Natural killer cell (primary cell): ENCODE data around the gene ZNF330. TPM values are rescaled to one million over a fixed set of nuclear protein-coding genes. Genes with fewer than 3 reads are reported as not detected.

Experiments used
- ATAC-seq, 3 donors: fragments of 150-1000 bp in 2 of 3; fragments of 200-7000 bp in 1 of 3; cut with Tn5 transposase; 1 replicate in 1 of 3; 2 replicates in 2 of 3; pipeline ENCODE4 v1.10.0; 2021; ENCODE audit warnings: mild to moderate bottlenecking in 2 of 3, moderate library complexity in 2 of 3
- DNase-seq, 2 donors: peaks; one replicate each; pipeline versions ENCODE4 v3.0.0 to v3.0.0-alpha.2; 2013 to 2021; ENCODE audit warnings: mixed read lengths in 1 of 2
- H3K27ac ChIP-seq: one replicate; pipeline ENCODE4 v1.5.1; 2013; ENCODE audit warnings: mild to moderate bottlenecking, low read length
- H3K27me3 ChIP-seq: one replicate; pipeline ENCODE4 v1.6.1; 2013; ENCODE audit warnings: low read length; ENCODE audit not compliant: control insufficient read depth, insufficient read depth
- H3K36me3 ChIP-seq: one replicate; pipeline ENCODE4 v1.6.1; 2013; ENCODE audit warnings: low read length; ENCODE audit not compliant: control insufficient read depth, insufficient read depth
- H3K4me1 ChIP-seq: one replicate; pipeline ENCODE4 v1.6.1; 2013; ENCODE audit warnings: low read length; ENCODE audit not compliant: control insufficient read depth, insufficient read depth
- H3K4me3 ChIP-seq: one replicate; pipeline ENCODE4 v1.5.1; 2013; ENCODE audit warnings: low read length
- H3K9me3 ChIP-seq: one replicate; pipeline ENCODE4 v1.6.1; 2013; ENCODE audit warnings: low read length; ENCODE audit not compliant: control insufficient read depth, insufficient read depth
- H3K27ac Mint-ChIP-seq, 2 donors: one replicate each; pipeline ENCODE4 v1.8.0; 2022; ENCODE audit warnings: mild to moderate bottlenecking in 2 of 2, mixed read lengths in 2 of 2, moderate library complexity in 1 of 2
- H3K27me3 Mint-ChIP-seq, 2 donors: one replicate each; pipeline ENCODE4 v1.8.0; 2022; ENCODE audit warnings: low read depth in 2 of 2, mixed read lengths in 2 of 2
- H3K36me3 Mint-ChIP-seq: one replicate; pipeline ENCODE4 v1.8.0; 2022; ENCODE audit warnings: mixed read lengths
- H3K4me1 Mint-ChIP-seq, 2 donors: one replicate each; pipeline ENCODE4 v1.8.0; 2022; ENCODE audit warnings: mixed read lengths in 2 of 2
- H3K4me3 Mint-ChIP-seq: one replicate; pipeline ENCODE4 v1.8.0; 2022; ENCODE audit warnings: mild to moderate bottlenecking, moderate library complexity, mixed read lengths
- H3K9me3 Mint-ChIP-seq, 2 donors: one replicate each; pipeline ENCODE4 v1.8.0; 2022; ENCODE audit warnings: mixed read lengths in 2 of 2
- WGBS: methylation state at CpG from one replicate; pipeline ENCODE4 v1.1.7; 2013; ENCODE audit warnings: missing lambda C conversion rate; ENCODE audit not compliant: insufficient coverage; 5-methylcytosine and 5-hydroxymethylcytosine counted together
- intact Hi-C: fragments of 100-400 bp; cut with micrococcal nuclease; formaldehyde crosslinking; loops from one replicate; pipeline ENCODE4 v1.14.2; 2022
- total RNA-seq, 4 donors: library from RNA; stranded (reverse); fragments of 120-200 nt in 1 of 4; gene quantifications; one replicate each; pipeline versions ENCODE4 v1.2.3 to v1.2.4, GENCODE V29; 2013 to 2022
- TF ChIP-seq, protein P1 (sequence below): fragments of 200-600 bp; IDR thresholded peaks from one replicate; pipeline ENCODE4 v1.8.0; 2022; ENCODE audit warnings: antibody characterized with exemption

The ZNF330 gene
- total RNA-seq, 3 donors from 2014 or later (not counting 1 experiment from before 2014, with no cell fraction given) = 25.3 to 34.8 (median 34.7) TPM

DNA sequence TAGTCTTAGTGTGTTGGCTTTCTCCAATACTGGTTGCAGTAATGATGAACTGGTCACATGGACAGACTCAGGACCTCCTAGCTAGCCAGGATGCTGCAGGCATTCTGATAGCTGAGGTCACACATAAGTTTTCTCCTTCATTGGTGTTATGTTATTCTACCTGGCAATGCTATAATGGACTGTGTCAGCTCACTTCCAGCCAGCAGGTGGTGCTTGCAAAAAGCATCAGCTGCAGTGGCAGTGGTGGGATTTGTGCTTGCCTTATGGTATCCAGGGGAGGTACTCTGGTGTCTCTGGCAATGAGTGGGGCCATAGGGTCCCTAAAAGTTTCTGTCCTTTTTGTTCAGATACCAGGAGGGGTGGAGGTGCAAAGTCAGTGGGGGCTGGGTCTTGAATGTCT is 33.6 kb downstream of the ZNF330 start:
- Mint-ChIP-seq H3K9me3 (no peaks in the 10 kb centered on the region), H3K36me3 (no peaks in the 10 kb centered on the region), H3K4me3 (no peak overlapping the region), H3K27me3 (no peaks in the 10 kb centered on the region), H3K4me1 (no peaks in the 10 kb centered on the region), H3K27ac (no peak overlapping the region)
- H3K4me1 ChIP-seq = no peaks in the 10 kb centered on the region
- no peak for ATAC-seq
- TF ChIP-seq, protein P1, sequence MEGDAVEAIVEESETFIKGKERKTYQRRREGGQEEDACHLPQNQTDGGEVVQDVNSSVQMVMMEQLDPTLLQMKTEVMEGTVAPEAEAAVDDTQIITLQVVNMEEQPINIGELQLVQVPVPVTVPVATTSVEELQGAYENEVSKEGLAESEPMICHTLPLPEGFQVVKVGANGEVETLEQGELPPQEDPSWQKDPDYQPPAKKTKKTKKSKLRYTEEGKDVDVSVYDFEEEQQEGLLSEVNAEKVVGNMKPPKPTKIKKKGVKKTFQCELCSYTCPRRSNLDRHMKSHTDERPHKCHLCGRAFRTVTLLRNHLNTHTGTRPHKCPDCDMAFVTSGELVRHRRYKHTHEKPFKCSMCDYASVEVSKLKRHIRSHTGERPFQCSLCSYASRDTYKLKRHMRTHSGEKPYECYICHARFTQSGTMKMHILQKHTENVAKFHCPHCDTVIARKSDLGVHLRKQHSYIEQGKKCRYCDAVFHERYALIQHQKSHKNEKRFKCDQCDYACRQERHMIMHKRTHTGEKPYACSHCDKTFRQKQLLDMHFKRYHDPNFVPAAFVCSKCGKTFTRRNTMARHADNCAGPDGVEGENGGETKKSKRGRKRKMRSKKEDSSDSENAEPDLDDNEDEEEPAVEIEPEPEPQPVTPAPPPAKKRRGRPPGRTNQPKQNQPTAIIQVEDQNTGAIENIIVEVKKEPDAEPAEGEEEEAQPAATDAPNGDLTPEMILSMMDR = no peak
- H3K27me3 ChIP-seq = no peaks in the 10 kb centered on the region
- no peak for DNase-seq
- intact Hi-C loops = no loop called here
- no peaks in the 10 kb centered on the region for H3K36me3 ChIP-seq
- no peak overlapping the region for H3K4me3 ChIP-seq
- no peaks in the 10 kb centered on the region for H3K9me3 ChIP-seq
- H3K27ac ChIP-seq = no peak overlapping the region

DNA sequence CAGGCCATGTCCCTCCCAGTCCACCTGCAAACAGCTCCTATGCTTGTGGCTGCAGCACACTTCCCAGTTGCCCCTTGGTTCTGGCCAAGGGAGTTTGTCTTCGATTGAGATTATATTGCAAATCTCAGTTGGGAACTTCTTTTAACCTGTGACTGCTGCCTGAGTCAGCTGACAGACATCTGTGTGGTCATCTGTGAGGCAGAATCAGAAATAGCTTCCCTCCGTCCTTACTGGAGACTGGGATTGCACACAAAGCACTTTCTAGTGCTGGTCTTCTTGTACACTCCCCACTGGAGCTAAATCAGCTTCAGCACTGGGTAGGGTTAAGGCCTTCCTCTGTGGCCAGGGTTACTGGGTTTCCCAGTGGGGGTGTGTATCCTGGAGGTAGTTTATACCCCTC is 34.3 kb downstream of the ZNF330 start:
- intact Hi-C loops = no loop called here
- H3K27ac ChIP-seq = no peak overlapping the region
- no peaks in the 10 kb centered on the region for H3K36me3 Mint-ChIP-seq
- no peaks in the 10 kb centered on the region for H3K4me1 Mint-ChIP-seq
- no peaks in the 10 kb centered on the region for H3K27me3 ChIP-seq
- H3K4me1 ChIP-seq = no peaks in the 10 kb centered on the region
- no peaks in the 10 kb centered on the region for H3K9me3 ChIP-seq
- no peak overlapping the region for H3K27ac Mint-ChIP-seq
- WGBS = 88% methylated on average over 2 of the region's 2 CpGs
- DNase-seq = no peak
- no peaks in the 10 kb centered on the region for H3K27me3 Mint-ChIP-seq
- no peak overlapping the region for H3K4me3 ChIP-seq
- no peaks in the 10 kb centered on the region for H3K36me3 ChIP-seq
- ATAC-seq = no peak
- TF ChIP-seq, protein P1 = no peak
- no peaks in the 10 kb centered on the region for H3K9me3 Mint-ChIP-seq
- no peak overlapping the region for H3K4me3 Mint-ChIP-seq

DNA sequence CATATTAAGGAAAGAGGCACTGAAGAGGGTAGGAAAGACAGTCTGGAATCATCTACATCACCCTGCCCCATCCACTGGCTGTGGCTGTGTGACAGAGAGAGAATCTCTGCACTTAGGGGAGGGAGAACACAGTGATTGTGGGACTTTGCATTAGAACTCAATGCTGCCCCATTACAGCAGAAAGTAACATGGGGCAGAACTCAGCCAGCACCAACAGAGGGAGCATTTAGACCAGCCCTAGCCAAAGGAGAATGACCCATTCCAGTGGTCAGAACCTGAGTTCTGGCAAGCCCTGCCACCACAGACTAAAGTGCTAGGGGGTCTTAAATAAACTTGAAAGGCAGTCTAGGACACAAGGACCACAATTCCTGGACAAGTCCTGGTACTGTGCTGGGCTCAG is 37.9 kb downstream of the ZNF330 start:
- H3K27ac ChIP-seq = no peak overlapping the region
- no peaks in the 10 kb centered on the region for H3K36me3 ChIP-seq
- H3K9me3 ChIP-seq = no peaks in the 10 kb centered on the region
- no peak overlapping the region for H3K4me3 ChIP-seq
- H3K4me1 Mint-ChIP-seq = no peaks in the 10 kb centered on the region
- H3K27me3 Mint-ChIP-seq = no peaks in the 10 kb centered on the region
- intact Hi-C loops = no loop called here
- H3K27ac Mint-ChIP-seq = no peak overlapping the region
- ATAC-seq = no peak
- no peaks in the 10 kb centered on the region for H3K36me3 Mint-ChIP-seq
- no peak overlapping the region for H3K4me3 Mint-ChIP-seq
- H3K4me1 ChIP-seq = no peaks in the 10 kb centered on the region
- TF ChIP-seq, protein P1 = no peak
- H3K27me3 ChIP-seq = no peaks in the 10 kb centered on the region
- DNase-seq = no peak
- peaks cover 0 to 3% of the 10 kb centered on the region in 2 donors for H3K9me3 Mint-ChIP-seq

DNA sequence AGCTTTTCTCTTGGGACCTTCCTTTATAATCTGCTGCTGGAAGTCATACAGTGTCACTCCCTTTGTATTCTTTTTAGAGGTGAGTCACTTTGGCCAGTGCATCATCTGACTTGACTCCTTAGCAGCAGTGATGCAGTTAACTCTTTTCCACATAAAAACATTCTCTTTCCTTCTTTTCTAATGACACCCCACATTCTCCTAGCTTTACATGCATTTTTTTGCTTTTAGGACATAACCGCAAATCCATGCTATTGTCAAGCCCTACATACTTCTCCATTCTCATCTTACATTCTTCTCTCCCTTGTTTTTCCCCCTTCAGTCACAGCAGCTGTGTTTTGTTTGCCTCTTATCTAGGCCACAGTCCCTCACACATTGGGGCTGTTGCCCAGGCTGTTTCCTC is 55.1 kb downstream of the ZNF330 start:
- H3K27ac ChIP-seq = no peak overlapping the region
- no peak overlapping the region for H3K27ac Mint-ChIP-seq
- no peak for DNase-seq
- peaks cover 0 to 3% of the 10 kb centered on the region in 2 donors for H3K27me3 Mint-ChIP-seq
- H3K9me3 ChIP-seq = no peaks in the 10 kb centered on the region
- H3K9me3 Mint-ChIP-seq = peaks cover 0 to 4% of the 10 kb centered on the region in 2 donors
- intact Hi-C loops = no loop called here
- H3K36me3 ChIP-seq = no peaks in the 10 kb centered on the region
- no peaks in the 10 kb centered on the region for H3K27me3 ChIP-seq
- H3K36me3 Mint-ChIP-seq = no peaks in the 10 kb centered on the region
- no peak for ATAC-seq
- 31% methylated on average over 1 of the region's 1 CpG for WGBS
- H3K4me1 ChIP-seq = no peaks in the 10 kb centered on the region
- H3K4me3 ChIP-seq = no peak overlapping the region
- TF ChIP-seq, protein P1 = no peak
- no peak overlapping the region for H3K4me3 Mint-ChIP-seq
- no peaks in the 10 kb centered on the region for H3K4me1 Mint-ChIP-seq
